Measurements from ENCODE around the gene TRPM5. TPM values are rescaled to one million over a fixed set of nuclear protein-coding genes. Genes with fewer than 3 reads are reported as not detected.

Gene TRPM5
- total RNA-seq, 1 experiment from 2014 or later: not detected

DNA sequence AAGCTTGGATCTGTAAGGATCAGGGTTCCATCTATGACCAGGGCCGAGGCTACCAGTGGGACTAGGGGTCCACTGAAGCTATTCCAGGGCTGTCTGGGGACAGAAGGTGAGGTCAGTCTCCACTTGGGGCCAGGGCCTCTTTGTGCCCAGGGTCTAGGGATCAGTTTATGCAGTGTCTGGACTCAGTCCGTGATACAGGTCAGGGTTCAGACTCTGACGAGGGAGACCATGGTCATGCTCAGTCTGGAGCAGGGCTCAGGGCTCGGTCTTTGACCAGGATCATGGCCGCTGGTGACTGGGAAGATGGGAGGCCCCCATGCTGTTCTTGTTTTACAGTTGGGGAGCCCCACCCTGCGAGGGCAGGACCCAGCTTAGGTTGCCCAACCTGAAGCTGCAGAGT, 32.0 kb downstream of the TRPM5 start:
- Mint-ChIP-seq H3K27me3 (ENCODE audit: unreplicated experiment) (peaks cover 46% of the 10 kb centered on the region), H3K36me3 (ENCODE audit: insufficient read depth, unreplicated experiment) (no peaks in the 10 kb centered on the region), H3K27ac (ENCODE audit: unreplicated experiment) (no peak overlapping the region), H3K4me3 (ENCODE audit: low read depth, unreplicated experiment) (no peak overlapping the region), H3K4me1 (ENCODE audit: low read depth, unreplicated experiment) (no peaks in the 10 kb centered on the region), H3K9me3 (ENCODE audit: low read depth, unreplicated experiment) (no peaks in the 10 kb centered on the region)
- intact Hi-C loops (cut with micrococcal nuclease; ENCODE audit: unreplicated experiment): no loop called here
- no peak for DNase-seq
- CTCF ChIA-PET: no interaction called here
- TF ChIP-seq, protein P1, sequence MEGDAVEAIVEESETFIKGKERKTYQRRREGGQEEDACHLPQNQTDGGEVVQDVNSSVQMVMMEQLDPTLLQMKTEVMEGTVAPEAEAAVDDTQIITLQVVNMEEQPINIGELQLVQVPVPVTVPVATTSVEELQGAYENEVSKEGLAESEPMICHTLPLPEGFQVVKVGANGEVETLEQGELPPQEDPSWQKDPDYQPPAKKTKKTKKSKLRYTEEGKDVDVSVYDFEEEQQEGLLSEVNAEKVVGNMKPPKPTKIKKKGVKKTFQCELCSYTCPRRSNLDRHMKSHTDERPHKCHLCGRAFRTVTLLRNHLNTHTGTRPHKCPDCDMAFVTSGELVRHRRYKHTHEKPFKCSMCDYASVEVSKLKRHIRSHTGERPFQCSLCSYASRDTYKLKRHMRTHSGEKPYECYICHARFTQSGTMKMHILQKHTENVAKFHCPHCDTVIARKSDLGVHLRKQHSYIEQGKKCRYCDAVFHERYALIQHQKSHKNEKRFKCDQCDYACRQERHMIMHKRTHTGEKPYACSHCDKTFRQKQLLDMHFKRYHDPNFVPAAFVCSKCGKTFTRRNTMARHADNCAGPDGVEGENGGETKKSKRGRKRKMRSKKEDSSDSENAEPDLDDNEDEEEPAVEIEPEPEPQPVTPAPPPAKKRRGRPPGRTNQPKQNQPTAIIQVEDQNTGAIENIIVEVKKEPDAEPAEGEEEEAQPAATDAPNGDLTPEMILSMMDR (IDR thresholded peaks at IDR 0.05; ENCODE audit: unreplicated experiment): no peak
- BruUV-seq (replicated peaks): no TSS peak

DNA sequence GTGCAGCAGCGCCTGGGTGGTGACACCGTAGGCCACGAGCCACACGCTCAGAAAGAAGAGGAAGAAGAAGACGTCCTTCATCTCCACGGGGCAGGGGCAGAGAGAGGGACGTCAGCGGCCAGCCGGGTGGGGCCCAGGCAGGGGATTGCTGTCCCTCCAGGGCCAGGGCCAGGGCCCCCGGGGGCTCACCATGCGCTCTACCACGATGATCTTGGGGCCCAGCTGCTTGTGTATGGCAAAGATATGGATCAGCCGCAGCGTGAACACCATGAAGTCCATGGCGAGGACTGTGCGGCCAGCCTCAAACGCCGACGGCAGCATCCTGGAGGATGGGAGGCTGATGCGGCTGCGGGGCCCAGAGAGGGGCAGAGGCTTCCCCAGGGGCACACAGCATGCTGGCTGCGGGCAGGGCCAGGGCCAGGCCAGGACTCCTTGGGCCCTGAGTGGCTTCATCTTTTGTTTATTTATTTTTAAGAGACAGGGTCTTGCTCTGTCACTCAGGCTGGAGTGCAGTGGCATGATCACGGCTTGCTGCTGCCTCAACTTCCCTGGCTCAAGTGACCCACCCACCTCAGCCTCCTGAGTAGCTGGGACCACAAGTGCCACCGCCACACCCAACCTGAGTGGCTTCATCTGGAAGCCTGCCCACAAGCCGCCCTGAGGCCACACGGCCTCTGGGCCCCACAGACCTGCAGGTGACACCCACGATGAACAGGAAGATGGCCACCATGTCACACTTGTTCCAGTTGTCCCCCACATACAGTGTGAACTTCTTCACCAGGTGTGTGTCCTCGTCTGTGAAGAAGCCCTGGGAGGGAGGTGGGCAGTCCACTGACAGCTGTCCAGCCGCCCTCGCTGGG, 32.6 kb downstream of the TRPM5 start:
- no peak overlapping the region for H3K4me3 Mint-ChIP-seq (ENCODE audit: low read depth, unreplicated experiment)
- no peak for DNase-seq
- H3K4me1 Mint-ChIP-seq (ENCODE audit: low read depth, unreplicated experiment): no peaks in the 10 kb centered on the region
- peaks cover 46% of the 10 kb centered on the region for H3K27me3 Mint-ChIP-seq (ENCODE audit: unreplicated experiment)
- TF ChIP-seq, protein P1 (IDR thresholded peaks at IDR 0.05; ENCODE audit: unreplicated experiment): no peak
- intact Hi-C loops (cut with micrococcal nuclease; ENCODE audit: unreplicated experiment): no loop called here
- CTCF ChIA-PET: no interaction called here
- no TSS peak for BruUV-seq (replicated peaks)
- no peaks in the 10 kb centered on the region for H3K9me3 Mint-ChIP-seq (ENCODE audit: low read depth, unreplicated experiment)
- no peaks in the 10 kb centered on the region for H3K36me3 Mint-ChIP-seq (ENCODE audit: insufficient read depth, unreplicated experiment)
- H3K27ac Mint-ChIP-seq (ENCODE audit: unreplicated experiment): no peak overlapping the region

DNA sequence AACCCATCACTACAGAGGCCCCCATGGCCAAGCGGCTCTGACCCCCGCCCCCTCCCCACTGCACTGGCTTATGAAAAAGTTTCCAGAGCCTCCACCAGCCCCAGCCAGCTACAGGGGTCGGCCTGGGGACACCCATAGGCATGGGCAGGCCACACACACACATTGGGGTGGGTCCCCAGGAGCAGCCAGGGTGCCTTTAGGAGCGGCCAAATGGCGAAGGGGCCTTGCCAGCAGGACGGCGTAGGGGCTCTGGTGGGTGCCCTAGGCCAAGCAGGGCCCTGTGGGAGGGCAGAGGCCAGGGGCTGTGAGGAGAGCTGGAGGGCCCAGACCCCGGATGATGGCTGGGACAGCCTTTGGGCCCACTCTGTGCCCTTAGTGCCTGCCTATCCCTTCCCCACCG, 33.7 kb downstream of the TRPM5 start:
- TF ChIP-seq, protein P1 (IDR thresholded peaks at IDR 0.05; ENCODE audit: unreplicated experiment): no peak
- Mint-ChIP-seq H3K4me1 (ENCODE audit: low read depth, unreplicated experiment) (no peaks in the 10 kb centered on the region), H3K9me3 (ENCODE audit: low read depth, unreplicated experiment) (no peaks in the 10 kb centered on the region), H3K36me3 (ENCODE audit: insufficient read depth, unreplicated experiment) (peaks cover 1% of the 10 kb centered on the region), H3K27ac (ENCODE audit: unreplicated experiment) (no peak overlapping the region), H3K27me3 (ENCODE audit: unreplicated experiment) (peaks cover 47% of the 10 kb centered on the region), H3K4me3 (ENCODE audit: low read depth, unreplicated experiment) (no peak overlapping the region)
- CTCF ChIA-PET: interaction anchor here (0.6 to 2.4 kb wide), 2 partner anchors 10 to 33 kb away, joined by 3 to 8 read pairs; no protein-coding TSS in a partner anchor
- no TSS peak for BruUV-seq (replicated peaks)
- intact Hi-C loops (cut with micrococcal nuclease; ENCODE audit: unreplicated experiment): no loop called here
- DNase-seq: no peak

DNA sequence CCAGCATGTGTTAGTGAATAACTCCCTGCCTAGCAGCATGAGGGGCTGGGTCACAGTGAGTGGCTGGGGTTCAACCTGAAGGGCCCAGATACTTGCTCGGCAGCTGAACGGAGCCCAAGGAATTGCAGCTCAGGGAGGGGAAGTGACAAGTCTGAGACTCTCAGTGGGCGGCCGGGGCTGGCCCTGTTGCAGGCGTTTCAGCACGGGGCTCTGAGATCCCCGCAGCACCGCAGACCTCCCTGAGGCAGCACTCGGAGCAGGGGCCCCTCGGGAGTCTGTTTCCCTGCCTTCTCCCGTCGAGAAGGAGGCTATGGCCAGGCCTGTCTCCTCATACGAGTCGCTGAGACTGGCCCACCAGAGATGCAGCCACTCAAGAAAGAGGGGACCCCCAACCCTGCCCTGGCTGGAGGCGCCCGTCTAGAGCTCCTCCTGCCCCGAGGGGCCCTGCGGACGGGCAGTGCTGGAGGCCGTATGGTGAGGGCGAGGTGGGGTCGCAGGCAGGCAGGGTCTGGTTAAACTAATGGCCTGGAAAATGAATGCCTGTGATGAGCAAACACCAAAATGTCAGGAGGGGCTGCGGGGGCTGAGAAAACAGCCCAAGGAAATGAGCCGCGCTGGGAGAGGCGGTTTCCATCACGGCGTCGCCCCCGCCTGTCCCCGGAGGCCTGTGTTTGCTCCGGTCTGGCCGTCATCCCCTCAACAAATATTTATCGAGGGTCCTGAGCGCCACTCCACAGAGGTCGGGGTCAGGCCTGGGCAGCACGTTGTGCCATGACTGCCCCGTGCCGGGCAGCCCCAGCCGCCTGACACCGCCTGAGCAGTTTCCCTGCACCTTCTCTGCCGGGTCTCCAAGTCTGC, 34.5 kb downstream of the TRPM5 start:
- H3K4me3 Mint-ChIP-seq (ENCODE audit: low read depth, unreplicated experiment): no peak overlapping the region
- no peak for DNase-seq
- peaks cover 47% of the 10 kb centered on the region for H3K27me3 Mint-ChIP-seq (ENCODE audit: unreplicated experiment)
- TF ChIP-seq, protein P1 (IDR thresholded peaks at IDR 0.05; ENCODE audit: unreplicated experiment): no peak
- no peaks in the 10 kb centered on the region for H3K4me1 Mint-ChIP-seq (ENCODE audit: low read depth, unreplicated experiment)
- intact Hi-C loops (cut with micrococcal nuclease; ENCODE audit: unreplicated experiment): no loop called here
- no TSS peak for BruUV-seq (replicated peaks)
- H3K36me3 Mint-ChIP-seq (ENCODE audit: insufficient read depth, unreplicated experiment): peaks cover 9% of the 10 kb centered on the region
- no peaks in the 10 kb centered on the region for H3K9me3 Mint-ChIP-seq (ENCODE audit: low read depth, unreplicated experiment)
- no peak overlapping the region for H3K27ac Mint-ChIP-seq (ENCODE audit: unreplicated experiment)
- CTCF ChIA-PET: interaction anchor here (2.4 kb wide), 1 partner anchor 10 kb away, joined by 8 read pairs; no protein-coding TSS in a partner anchor

Data from Calu3 (cell line).